TTC549 (cell line): ENCODE data around the gene GALNT14.
A peak's percentile ranks its signal among the peaks of the same experiment; 100 is the strongest.

ENCODE experiments used
- FAIRE-seq: peaks from 2 replicates; lab custom pipeline; 2012; peaks lifted over from hg19 to GRCh38; lab: Jason Lieb, UNC

Gene GALNT14

GRCh38 chr2:30888852-30889409 is 249.3 kb downstream of the GALNT14 start:
- no peak for FAIRE-seq

DNA sequence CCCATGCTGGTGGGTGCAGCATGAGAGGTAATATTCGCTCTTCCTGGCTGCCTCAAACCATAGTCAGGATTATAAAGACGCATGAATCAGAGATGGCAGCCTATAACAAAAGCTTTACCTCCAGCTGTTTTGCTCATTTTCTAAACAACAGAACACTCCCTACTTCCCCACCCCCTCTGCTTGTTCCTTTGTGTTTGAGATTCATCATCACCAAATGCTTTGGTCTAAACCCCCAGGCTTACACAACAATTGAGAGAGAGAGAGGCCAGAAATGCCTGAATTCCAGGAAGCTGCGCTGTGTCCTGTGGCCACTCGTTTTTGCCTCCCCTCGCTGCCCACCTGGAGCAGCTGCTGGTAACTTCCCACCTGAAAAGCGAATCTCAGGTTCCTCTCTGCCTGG is 252.2 kb downstream of the GALNT14 start:
- no peak for FAIRE-seq

DNA sequence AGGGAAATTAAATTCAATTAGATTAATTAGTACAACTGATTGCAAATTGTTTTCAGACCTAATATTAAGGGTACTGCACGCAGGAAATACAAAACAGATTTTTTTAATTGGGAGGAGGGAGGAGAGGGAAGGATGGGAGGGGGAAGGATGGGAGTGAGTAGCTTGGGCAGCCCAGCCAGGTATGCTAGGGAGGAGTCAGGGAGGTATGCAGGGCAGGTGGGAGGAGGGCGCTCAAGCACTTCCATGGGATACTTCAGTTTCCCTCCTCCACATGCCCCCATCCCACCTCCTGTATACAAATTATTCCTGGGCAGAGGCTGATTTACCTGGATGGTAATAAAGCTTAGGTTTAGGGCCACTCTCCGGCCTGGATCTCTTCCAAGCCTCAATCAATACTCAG is 254.4 kb downstream of the GALNT14 start:
- no peak for FAIRE-seq

DNA sequence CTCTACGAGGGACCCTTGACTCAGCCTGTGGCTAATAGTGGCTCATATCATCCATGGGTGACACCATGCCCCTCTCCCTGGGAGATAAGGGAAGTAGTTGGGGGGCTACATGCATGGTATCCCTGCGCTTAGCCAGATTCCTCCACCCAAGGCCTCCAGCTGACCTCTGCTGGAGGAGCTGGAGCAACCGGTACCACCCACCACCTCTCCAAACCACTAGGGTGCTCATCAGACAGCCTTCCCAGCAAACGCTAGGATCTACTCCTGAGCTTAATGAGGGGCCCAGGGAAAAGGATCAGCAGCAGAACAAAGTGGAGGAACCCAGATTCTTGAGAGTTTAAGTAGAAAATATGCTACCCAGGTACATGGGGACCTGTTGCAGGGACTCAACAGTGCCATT is 255.1 kb downstream of the GALNT14 start:
- FAIRE-seq: no peak

GRCh38 chr2:30880516-30880915 is 257.7 kb downstream of the GALNT14 start:
- no peak for FAIRE-seq

- no peak for FAIRE-seq
These were observed 260.4 kb downstream of the GALNT14 start for GRCh38 chr2:30877833-30878232.

DNA sequence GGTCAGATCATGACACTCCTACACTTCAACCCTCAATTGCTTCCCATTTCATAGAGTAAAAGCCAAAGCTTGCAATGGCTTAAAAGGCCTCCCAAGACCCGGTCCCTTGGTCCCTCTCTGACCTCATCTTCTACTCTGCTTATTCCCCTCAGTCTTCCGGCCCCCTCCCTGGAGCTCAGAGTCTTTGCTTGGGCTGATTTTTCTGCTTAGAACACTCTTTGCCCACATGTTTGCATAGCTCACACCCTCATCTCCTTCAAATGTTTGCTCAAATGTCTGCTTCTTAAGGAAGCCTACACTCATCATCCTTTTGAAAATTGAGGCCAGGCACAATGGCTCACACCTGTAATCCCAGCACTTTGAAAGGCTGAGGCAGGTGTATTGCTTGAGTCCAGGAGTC is 265.4 kb downstream of the GALNT14 start:
- FAIRE-seq: no peak

- no peak for FAIRE-seq
These were observed 266.1 kb downstream of the GALNT14 start for GRCh38 chr2:30871980-30872789.

- no peak for FAIRE-seq
These were observed 266.8 kb downstream of the GALNT14 start for GRCh38 chr2:30871440-30871839.

GRCh38 chr2:30869988-30870387 is 268.3 kb downstream of the GALNT14 start:
- no peak for FAIRE-seq

DNA sequence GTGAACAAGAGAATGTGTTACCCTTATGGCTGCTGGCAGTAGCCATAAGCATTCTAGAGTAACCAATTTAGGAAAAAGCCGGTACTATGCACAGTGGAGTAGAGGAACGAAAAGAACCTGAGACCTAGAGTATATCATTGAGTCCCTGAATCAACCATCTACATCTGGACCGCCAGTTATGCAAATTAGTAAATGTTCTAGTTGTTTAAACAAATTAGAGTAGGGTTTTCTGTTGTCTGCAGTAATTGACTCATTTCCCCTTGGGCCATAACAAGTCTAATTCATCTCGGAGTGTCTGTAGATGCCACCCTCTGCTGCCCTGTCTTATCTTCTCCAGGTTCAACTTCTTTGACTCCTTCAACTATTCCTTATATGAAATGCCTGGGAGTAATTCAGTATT is 270.9 kb downstream of the GALNT14 start:
- FAIRE-seq: no peak

DNA sequence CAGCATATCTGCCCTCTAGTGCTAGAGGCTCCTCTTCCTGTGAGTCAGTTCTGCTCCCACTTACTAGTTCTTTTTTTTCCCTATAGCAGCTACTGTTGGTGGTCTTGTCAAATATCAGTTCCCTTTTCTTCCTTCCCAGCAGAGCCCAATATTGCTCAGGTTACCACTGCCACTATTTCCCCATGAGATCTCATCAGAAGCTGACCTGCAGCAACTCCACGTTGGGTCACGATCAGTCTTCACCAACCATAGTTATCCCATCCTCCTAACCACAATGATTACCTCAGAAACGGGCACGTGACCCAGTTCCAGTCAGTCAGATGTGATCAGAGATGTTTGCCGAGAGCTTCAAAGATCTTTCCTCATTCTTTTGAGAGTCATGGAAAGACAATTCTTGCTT is 271.3 kb downstream of the GALNT14 start:
- FAIRE-seq: no peak

DNA sequence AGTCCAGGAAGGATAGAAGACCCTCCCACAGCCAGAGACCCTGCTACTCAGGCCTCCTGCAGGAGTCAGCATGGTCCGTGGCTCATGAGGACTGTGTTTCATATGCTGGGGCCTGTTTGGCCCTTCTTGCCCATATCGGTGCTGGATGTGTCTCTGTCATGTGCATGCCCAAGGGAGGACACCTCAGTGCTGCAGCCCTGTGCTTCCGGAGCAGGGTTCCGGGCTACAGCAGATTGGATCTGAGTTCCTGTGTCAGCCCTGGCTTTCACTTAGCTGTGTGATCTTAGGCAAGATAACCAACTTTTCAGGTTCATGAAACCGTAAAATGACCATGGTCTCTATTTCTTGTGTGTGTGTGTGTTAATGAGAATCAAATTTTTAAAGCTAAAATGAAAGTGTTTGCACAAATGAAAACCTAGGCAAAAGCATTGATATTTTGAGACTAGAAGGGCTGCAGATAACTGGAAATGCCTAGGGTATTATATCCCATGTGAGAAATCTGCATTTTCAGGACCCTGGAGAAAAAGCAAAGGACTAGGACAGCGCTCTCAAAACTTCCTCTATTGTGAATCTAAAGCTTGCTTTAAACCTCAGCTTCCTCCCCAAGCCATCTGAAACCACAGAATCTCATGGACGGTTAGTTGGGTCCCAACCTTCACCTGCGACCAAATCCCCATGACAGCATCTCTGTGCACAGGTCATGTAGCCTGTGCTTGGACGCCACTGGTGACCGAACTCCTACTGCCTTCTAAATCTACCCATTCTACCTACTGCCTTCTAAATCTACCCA is 272.2 kb downstream of the GALNT14 start:
- no peak for FAIRE-seq

DNA sequence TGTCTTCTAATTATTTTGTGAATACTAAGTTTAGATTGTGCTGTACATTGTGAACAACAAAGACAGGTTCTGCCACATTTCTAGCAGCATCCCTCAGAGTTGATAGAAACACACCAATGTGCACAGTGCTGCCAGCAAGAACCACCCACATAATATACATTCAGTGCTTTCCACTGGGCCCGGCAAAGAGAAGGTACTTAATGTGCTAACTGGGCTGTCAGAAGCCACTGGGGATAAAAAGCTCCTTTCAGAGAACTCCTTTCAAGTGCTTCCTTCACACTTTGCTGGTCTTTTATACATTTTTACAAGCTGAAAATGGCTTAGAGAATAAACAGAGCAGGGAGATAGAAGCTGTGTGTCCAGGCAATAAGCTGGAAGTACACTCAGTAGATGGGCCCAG is 273.0 kb downstream of the GALNT14 start:
- FAIRE-seq: no peak

DNA sequence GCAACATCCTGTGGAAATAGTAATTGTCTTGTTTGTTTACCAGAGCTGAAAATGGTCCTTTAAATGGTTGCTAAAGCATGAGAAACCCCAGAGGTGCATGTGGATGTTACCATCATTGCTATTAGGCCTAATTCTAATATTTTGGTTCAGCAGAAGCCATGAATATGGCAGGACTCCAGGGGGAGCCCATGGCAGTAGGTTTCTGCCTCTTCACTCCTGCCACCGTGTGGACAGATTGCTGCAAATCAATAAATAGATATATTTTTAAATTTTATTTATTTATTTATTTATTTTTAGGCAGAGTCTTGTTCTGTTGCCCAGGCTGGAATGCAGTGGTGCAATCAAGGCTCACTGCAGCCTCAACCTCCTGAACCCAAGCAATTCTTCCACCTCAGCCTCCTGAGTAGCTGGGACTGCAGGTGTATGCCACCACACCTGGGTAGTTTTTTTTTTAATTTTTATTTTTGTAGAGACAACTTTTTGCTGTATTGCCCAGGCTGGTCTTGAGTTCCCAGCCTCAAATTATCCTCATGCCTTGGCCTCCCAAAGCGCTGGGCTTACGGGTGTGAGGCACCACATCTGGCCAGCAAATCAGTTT is 276.1 kb downstream of the GALNT14 start:
- FAIRE-seq: peak; percentile 75

GRCh38 chr2:30860726-30861125 is 277.5 kb downstream of the GALNT14 start:
- no peak for FAIRE-seq
